Tibial nerve (tissue), 4 donors: ENCODE results near the gene ZMYND8.

ENCODE experiments used
- CTCF ChIP-seq, 5 experiments: fragments of 200-600 bp in 3 of 5; fragments of 450-650 bp in 2 of 5; sonication (generic) in 3 of 5; IDR thresholded peaks; one replicate each; pipeline ENCODE4 v1.5.1; 2016 to 2019; ENCODE audit warnings: antibody characterized with exemption in 5 of 5, mild to moderate bottlenecking in 3 of 5, moderate library complexity in 2 of 5
- EP300 ChIP-seq, 2 donors: sonication (generic); formaldehyde crosslinking; IDR thresholded peaks; one replicate each; pipeline ENCODE4 v1.6.1; 2017; ENCODE audit warnings: antibody characterized with exemption in 2 of 2, mild to moderate bottlenecking in 1 of 2

- no peak for TF ChIP-seq CTCF (IDR thresholded peaks at IDR 0.05)
- TF ChIP-seq EP300 (IDR thresholded peaks at IDR 0.05), result no peak
Observed at GRCh38 chr20:47356220-47356525, 326 bp downstream of the ZMYND8 start.
